COLO668 (cell line): ENCODE results near the gene FKRP.

ENCODE experiments used
- DNase-seq: peaks from one replicate; lab custom pipeline; 2025; ENCODE audit not compliant: unreplicated experiment; lab: John Stamatoyannopoulos, UW

The FKRP gene

GRCh38 chr19:46732172-46732938, 13.5 kb upstream of the FKRP start:
- no peak for DNase-seq

DNA sequence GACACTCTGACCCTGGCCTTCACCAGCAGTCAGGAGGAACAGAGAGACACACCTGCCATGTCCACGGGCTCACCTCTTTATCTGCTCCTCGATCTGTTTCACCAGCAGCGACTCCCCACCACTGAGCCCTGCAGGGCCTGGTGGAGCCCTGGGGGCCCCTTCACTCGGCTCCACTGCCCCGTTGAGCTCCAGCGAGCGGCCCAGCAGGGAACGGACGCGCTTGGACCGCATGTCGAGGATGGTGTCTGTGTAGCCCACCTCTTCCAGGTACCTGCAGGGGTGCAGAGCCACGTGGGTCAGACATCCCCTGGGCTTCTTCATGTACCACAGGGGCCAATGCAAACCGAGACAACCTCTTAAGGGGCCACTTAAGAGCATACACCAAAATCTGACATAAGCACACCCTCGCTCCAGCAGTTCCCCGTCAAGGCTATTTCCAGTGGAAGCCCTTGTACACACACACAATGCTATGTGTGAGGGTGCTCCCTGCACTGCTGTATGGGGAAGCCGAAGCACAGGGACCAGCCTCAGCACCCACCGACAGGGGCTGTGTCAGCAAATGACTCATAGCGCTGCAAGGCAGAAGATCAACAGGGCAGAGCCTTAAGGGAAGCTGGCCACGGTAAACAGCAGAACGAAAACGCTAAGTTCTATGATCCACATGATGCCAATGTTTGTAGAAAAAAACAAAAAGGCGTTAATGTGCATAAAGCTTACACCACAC, 12.7 kb upstream of the FKRP start:
- DNase-seq, result no peak

GRCh38 chr19:46733690-46734292, 12.1 kb upstream of the FKRP start:
- no peak for DNase-seq

DNA sequence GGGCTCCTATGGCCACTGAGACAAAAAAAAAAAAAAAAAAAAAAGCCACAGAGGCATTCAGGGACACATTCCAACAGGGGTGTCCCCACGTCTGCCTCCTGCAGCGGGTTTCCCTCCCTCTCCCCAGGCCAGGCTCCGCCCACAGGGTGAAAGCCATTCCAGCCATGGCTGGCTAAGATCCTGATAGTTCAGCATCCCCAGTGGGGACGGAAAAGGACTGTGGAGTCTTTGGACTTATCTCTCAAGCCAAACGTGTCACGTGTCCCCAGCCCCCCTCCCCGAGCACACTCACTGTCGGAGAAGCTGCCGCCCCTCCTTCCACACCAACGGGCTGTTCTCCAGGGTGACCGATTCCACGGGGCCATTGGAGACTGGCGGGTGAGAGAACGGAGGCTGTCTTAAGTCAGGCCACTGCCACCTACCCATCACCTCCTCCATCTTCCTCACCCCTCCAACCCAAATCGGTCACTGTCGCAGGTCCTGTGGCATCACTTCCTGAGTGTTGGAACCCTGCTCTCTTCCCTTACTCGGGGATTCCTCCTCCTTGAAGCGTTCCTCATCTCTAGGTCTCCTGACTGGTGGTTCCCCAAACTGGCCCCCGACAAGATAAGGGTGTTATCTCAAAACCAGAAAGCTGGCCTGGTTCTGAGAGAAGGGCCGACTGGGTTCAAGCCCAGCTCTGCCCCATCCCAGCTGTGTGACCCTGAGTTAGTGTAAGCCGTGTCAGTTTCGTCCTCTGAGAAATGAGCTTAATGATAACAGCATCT, 9.1 kb upstream of the FKRP start:
- DNase-seq, result no peak

DNA sequence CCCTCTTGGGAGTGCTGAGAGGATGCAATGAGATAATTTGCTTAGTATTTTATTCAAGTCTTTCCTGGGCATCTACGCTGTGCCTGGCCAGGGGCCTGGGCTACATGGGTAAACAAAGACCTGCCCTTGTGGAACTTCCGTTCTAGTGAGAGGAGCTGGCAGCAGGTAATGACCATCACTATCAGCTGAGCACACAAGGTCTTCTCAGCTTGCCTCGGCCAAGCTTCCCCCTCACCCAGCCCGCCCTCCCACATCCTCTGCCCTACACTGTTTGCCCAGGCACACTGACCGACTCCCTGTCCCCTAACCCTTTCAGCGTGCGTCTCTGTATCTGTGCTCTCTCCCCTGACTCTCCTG, 8.6 kb upstream of the FKRP start:
- DNase-seq, result no peak

DNA sequence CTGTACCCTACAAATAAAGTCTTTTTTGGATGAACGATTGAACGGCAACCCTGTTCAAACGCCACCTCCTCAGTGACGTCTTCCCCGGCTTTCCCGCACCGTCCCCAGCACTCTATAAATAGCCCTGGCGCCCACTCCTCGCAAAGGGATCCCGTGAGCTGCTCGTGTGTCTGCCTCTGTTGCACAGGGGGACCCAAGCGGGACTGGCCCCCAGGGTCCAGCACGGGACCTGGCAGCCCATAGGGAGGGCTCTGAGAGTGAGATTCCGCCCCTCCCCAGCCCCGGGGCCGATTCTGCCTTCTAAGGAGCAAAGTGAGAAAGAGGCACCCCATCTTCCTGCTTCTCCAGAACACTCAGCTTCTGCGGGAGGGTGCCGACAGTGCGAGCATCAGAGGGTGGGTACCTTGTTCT, 8.1 kb upstream of the FKRP start:
- DNase-seq, result no peak

DNA sequence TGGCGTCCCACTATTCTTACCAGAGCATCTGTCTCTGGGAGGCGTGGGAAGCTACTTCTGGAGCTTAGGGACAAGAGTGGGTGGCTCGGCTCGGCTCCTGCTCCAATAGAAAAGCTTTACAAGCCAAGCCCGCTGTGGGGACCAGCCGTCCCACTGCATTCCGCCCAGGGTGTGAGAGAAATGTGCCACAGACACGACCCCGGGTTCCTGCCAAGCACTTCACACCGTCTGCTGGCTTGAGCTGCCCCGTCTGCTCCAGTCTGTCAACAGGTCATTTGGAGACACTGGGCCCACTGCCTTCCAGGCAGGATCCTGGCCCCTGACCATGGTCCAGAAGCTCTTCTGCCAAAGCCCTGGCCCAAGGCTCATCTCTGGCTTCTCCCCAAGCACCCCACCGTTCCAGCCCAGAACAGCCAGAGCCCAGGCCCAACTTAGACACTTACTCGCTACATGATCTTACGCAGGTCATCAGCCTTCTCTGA, 6.5 kb upstream of the FKRP start:
- no peak for DNase-seq

DNA sequence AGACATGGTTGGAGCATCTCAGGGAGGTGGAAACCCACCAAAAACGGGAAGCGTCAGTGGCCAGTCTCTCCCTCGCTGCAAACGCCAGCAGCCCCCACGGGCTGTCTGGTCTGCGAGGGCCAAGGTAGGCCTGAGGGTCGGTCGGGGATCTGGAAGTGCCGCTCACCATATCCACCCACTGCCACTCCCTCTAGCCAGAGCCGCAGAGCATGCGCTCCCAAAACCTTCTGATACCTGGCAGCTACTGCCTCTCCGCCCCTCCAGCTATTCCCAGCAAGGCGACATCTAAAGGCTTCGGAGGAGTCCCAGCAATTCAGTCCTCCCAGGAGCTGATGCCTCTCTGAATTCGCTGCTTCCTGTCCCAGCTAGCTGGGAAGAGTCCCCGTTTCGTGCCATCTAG, 4.4 kb upstream of the FKRP start:
- DNase-seq, result no peak

GRCh38 chr19:46742926-46743480, 2.9 kb upstream of the FKRP start:
- no peak for DNase-seq

DNA sequence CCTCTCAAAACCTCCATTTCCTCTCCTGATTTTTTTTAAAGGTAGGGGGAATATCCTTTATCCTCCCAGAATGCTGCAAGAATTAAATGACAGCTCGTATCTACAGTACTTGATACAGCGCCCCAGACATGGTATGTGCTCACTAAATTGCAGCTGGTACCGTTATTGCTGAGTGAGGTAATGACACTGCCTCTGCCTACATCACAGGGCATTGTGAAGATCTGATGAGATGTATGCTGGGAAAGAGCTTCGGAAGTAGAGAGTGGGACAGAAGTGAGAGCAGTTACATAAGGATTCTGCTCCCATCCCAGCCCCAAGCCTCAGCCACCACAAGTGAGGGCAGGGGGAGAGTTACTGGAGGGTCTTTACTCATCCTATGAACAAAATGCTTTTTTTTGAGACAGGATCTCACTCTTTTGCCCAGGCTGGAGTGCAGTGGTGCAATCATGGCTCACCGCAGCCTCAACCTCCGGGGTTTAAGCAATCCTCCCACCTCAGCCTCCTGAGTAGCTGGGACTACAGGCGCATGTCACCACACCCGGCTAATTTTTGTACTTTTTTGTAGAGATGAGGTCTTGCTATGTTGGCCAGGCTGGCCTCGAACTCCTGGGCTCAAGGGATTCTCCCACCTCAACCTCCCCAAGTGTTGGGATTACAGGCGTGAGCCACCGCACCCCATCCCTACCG, 1.7 kb upstream of the FKRP start:
- no peak for DNase-seq

GRCh38 chr19:46745030-46745429, 827 bp upstream of the FKRP start:
- no peak for DNase-seq

DNA sequence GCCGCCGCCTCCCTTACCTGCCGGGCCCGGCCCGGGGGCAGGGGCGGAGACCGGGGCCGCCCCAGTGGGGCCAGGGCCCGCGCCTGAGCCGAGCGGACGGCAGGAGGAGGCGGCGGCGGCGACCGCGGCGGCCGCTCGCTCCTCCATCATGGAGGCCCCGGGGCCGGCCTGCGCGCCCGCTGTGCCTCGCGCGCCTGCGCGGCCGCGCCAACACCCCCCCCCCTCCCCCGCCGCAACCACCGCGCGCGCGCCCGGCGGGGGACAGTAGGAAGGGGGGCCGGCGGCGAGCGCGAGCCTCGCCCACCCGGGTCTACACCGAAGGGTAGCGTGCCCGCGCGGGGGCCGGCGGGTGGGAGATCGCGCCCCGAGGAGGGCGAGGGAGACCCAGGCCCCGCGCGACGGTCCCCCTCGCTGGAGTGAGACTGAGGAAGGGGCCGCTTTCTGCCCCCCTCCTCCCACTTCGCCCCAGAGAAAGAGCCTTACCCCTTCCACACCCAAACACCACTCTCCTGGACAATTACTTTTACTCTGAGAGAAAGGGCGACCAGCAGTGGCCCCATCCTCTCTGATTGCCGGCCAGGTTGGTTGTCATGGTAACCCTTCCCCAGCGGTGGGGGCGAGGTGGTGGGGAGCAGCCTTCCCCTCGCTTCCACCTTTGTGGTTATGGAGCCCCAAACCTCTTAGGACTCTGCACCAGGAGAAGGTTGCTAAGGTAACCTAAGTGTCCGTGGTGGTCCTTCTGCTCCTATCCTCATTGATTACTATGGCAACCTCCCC, 612 bp downstream of the FKRP start, which contains the start of gene STRN4:
Gene STRN4 (minus strand): TSS at position 170 of the 777 bp plus-strand sequence. CDS start 20 bp downstream, at position 150.
- peak; percentile 85 for DNase-seq

- DNase-seq, result peak; percentile 65
Observed at GRCh38 chr19:46748325-46749109, 2.7 kb downstream of the FKRP start.

GRCh38 chr19:46753420-46754155, 7.7 kb downstream of the FKRP start:
- peak; percentile 45 for DNase-seq

GRCh38 chr19:46755077-46755852, 9.4 kb downstream of the FKRP start:
- no peak for DNase-seq

DNA sequence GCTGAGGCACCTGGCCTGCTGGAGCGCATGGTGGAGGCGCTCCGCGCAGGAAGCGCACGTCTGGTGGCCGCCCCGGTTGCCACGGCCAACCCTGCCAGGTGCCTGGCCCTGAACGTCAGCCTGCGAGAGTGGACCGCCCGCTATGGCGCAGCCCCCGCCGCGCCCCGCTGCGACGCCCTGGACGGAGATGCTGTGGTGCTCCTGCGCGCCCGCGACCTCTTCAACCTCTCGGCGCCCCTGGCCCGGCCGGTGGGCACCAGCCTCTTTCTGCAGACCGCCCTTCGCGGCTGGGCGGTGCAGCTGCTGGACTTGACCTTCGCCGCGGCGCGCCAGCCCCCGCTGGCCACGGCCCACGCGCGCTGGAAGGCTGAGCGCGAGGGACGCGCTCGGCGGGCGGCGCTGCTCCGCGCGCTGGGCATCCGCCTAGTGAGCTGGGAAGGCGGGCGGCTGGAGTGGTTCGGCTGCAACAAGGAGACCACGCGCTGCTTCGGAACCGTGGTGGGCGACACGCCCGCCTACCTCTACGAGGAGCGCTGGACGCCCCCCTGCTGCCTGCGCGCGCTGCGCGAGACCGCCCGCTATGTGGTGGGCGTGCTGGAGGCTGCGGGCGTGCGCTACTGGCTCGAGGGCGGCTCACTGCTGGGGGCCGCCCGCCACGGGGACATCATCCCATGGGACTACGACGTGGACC, 10.1 kb downstream of the FKRP start:
- DNase-seq, result no peak

GRCh38 chr19:46756544-46756888, 10.7 kb downstream of the FKRP start:
- DNase-seq, result no peak
